PC-9 (cell line): Measurements from ENCODE around the gene SOCS6. TPM values are rescaled to one million over a fixed set of nuclear protein-coding genes. Genes with fewer than 3 reads are reported as not detected.

Experiments used
- BruUV-seq: library from RNA; stranded (reverse); fragments of 400-500 nt; replicated peaks from 2 replicates; lab custom pipeline; 2021; lab: Mats Ljungman, UMichigan
- CTCF ChIA-PET: fragments of 300-600 bp; sonication (Branson Sonifier 250); formaldehyde crosslinking; loops from one replicate; lab custom pipeline; 2022; ENCODE audit warnings: antibody characterized with exemption; lab: Charles Lee
- POLR2A ChIA-PET: fragments of 300-600 bp; sonication (Branson Sonifier 250); formaldehyde crosslinking; loops from one replicate; lab custom pipeline; 2022; ENCODE audit warnings: antibody characterized with exemption; ENCODE audit not compliant: unreplicated experiment; lab: Charles Lee
- DNase-seq, 2 experiments: peaks; one replicate each; pipeline versions ENCODE4 v3.0.0 to v3.0.0-alpha.2; 2015 to 2022; ENCODE audit warnings: mixed read lengths in 1 of 2
- H2AFZ ChIP-seq: fragments of 200-600 bp; sonication (generic); 2 replicates; pipeline ENCODE4 v1.8.1; 2017; ENCODE audit warnings: antibody characterized with exemption
- H3F3A ChIP-seq: fragments of 200-600 bp; sonication (generic); 2 replicates; pipeline ENCODE4 v1.8.1; 2017; ENCODE audit warnings: antibody characterized with exemption, mild to moderate bottlenecking, low read depth; ENCODE audit not compliant: insufficient read depth
- H3K27ac ChIP-seq: fragments of 200-600 bp; sonication (generic); 2 replicates; pipeline ENCODE4 v1.6.1; 2016; ENCODE audit warnings: mixed run types
- H3K27me3 ChIP-seq: fragments of 200-600 bp; sonication (generic); 2 replicates; pipeline ENCODE4 v1.6.1; 2016; ENCODE audit warnings: low read depth, mixed run types; ENCODE audit not compliant: insufficient read depth
- H3K36me3 ChIP-seq: fragments of 200-600 bp; sonication (generic); 2 replicates; pipeline ENCODE4 v1.6.1; 2016; ENCODE audit warnings: low read depth, mixed run types
- H3K4me1 ChIP-seq: fragments of 200-600 bp; sonication (generic); replicated peaks from 2 replicates; pipeline ENCODE4 v1.6.1; 2016; ENCODE audit warnings: mixed run types; ENCODE audit not compliant: insufficient read depth
- H3K4me2 ChIP-seq: fragments of 200-600 bp; sonication (generic); 2 replicates; pipeline ENCODE4 v1.6.1; 2017; ENCODE audit warnings: mixed run types
- H3K4me3 ChIP-seq: fragments of 200-600 bp; sonication (generic); 2 replicates; pipeline ENCODE4 v1.6.1; 2016; ENCODE audit warnings: mixed run types
- H3K79me2 ChIP-seq: fragments of 200-600 bp; sonication (generic); 2 replicates; pipeline ENCODE4 v1.6.1; 2017; ENCODE audit warnings: low read depth, mixed run types
- H3K9me2 ChIP-seq: fragments of 200-600 bp; sonication (generic); 2 replicates; pipeline ENCODE4 v1.8.1; 2017; ENCODE audit warnings: mild to moderate bottlenecking; ENCODE audit not compliant: insufficient read depth
- H3K9me3 ChIP-seq: fragments of 200-600 bp; sonication (generic); 2 replicates; pipeline ENCODE4 v1.8.1; 2016; ENCODE audit warnings: low read depth; ENCODE audit not compliant: insufficient read depth
- H4K20me1 ChIP-seq: fragments of 200-600 bp; sonication (generic); 2 replicates; pipeline ENCODE4 v1.8.1; 2017; ENCODE audit not compliant: insufficient read depth
- EZH2 ChIP-seq: fragments of 200-600 bp; sonication (generic); IDR thresholded peaks from 2 replicates; pipeline ENCODE4 v1.8.0; 2017; ENCODE audit warnings: antibody characterized with exemption, low read depth
- intact Hi-C: fragments of 100-400 bp; cut with micrococcal nuclease; formaldehyde crosslinking; loops from one replicate; pipeline ENCODE4 v1.10.0; 2022; ENCODE audit not compliant: unreplicated experiment
- total RNA-seq: library from RNA; stranded (reverse); gene quantifications from 2 replicates; pipeline ENCODE4 v1.2.3, GENCODE V29; 2021
- TF ChIP-seq, protein P1 (sequence below): fragments of 200-600 bp; sonication (generic); conservative IDR thresholded peaks from 2 replicates; pipeline ENCODE4 v1.6.1; 2017; ENCODE audit warnings: mixed run types, antibody characterized with exemption, mild to moderate bottlenecking, moderate library complexity

SOCS6 gene
- total RNA-seq, 1 experiment from 2014 or later, result 21.0 TPM

DNA sequence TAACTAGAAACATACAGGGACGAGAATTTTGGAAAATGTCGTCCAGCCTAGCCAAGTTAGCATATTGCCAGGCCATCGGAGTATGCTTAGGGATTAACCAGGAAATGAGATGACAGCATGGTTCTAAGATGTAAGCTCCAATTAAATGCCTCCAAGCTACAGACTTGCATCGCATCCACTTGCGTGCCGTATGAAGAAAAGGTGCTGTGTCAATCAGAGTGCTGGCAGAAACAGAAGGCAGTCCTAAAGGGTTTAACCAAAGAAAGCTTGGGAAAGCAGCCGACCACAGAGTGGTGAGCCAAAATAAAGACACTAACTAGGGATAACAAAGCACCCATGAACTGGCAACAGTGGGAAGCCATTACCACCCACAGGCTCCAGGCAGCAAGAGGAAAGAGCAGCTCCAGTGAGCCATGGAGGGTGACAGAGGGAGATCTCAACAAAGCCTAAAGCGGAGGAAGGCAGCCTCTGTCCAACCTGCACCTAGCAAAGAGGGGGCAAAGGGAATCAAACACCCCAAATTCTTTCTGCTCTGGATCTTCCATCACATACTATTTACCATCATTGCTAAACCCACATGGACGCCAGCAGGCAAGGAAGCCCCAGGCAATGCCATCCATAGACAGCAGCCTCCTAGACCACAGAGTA is 27.6 kb upstream of the SOCS6 start:
- H4K20me1 ChIP-seq, result no peaks in the 10 kb centered on the region
- no peak overlapping the region for H3K4me2 ChIP-seq
- TF ChIP-seq, protein P1, sequence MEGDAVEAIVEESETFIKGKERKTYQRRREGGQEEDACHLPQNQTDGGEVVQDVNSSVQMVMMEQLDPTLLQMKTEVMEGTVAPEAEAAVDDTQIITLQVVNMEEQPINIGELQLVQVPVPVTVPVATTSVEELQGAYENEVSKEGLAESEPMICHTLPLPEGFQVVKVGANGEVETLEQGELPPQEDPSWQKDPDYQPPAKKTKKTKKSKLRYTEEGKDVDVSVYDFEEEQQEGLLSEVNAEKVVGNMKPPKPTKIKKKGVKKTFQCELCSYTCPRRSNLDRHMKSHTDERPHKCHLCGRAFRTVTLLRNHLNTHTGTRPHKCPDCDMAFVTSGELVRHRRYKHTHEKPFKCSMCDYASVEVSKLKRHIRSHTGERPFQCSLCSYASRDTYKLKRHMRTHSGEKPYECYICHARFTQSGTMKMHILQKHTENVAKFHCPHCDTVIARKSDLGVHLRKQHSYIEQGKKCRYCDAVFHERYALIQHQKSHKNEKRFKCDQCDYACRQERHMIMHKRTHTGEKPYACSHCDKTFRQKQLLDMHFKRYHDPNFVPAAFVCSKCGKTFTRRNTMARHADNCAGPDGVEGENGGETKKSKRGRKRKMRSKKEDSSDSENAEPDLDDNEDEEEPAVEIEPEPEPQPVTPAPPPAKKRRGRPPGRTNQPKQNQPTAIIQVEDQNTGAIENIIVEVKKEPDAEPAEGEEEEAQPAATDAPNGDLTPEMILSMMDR, result no peak
- no peak for TF ChIP-seq EZH2
- BruUV-seq, result no TSS peak
- H2AFZ ChIP-seq, result no peak overlapping the region
- no peak overlapping the region for H3K4me3 ChIP-seq
- H3K27me3 ChIP-seq, result no peaks in the 10 kb centered on the region
- ChIA-PET POLR2A (no interaction called here), CTCF (no interaction called here)
- no peaks in the 10 kb centered on the region for H3K79me2 ChIP-seq
- DNase-seq, result no peak
- no peaks in the 10 kb centered on the region for H3K36me3 ChIP-seq
- no peaks in the 10 kb centered on the region for H3K9me3 ChIP-seq
- H3K4me1 ChIP-seq, result no peaks in the 10 kb centered on the region
- H3K9me2 ChIP-seq, result no peaks in the 10 kb centered on the region
- no peak overlapping the region for H3K27ac ChIP-seq
- intact Hi-C loops, result no loop called here
- H3F3A ChIP-seq, result no peaks in the 10 kb centered on the region

DNA sequence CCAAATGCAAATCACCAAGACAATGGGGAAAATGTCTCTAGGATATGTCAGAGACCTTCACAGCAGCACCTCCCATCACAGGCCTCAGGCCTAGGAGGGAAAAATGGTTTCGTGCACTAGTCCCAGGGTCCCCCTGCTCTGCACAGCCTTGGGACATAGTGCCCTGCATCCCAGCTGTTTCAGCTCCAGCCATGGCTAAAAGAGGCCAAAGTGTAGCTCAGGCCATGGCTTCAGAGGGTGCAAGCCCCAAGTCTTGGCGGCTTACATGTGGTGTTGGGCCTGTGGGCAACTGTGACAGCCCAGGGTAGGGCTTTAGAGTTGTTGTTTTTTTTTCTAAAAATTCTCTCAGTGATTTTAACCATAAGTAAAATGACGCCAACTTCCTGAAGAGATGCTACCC is 25.5 kb upstream of the SOCS6 start:
- no peaks in the 10 kb centered on the region for H3K27me3 ChIP-seq
- H3K4me2 ChIP-seq, result no peak overlapping the region
- H3K79me2 ChIP-seq, result no peaks in the 10 kb centered on the region
- intact Hi-C loops, result no loop called here
- no peaks in the 10 kb centered on the region for H3K36me3 ChIP-seq
- TF ChIP-seq EZH2, result no peak
- TF ChIP-seq, protein P1, result no peak
- H3F3A ChIP-seq, result no peaks in the 10 kb centered on the region
- no peak for DNase-seq
- ChIA-PET POLR2A (no interaction called here), CTCF (no interaction called here)
- no TSS peak for BruUV-seq
- no peak overlapping the region for H3K27ac ChIP-seq
- H3K4me1 ChIP-seq, result no peaks in the 10 kb centered on the region
- H4K20me1 ChIP-seq, result no peaks in the 10 kb centered on the region
- H2AFZ ChIP-seq, result no peak overlapping the region
- H3K9me2 ChIP-seq, result no peaks in the 10 kb centered on the region
- H3K9me3 ChIP-seq, result no peaks in the 10 kb centered on the region
- no peak overlapping the region for H3K4me3 ChIP-seq

DNA sequence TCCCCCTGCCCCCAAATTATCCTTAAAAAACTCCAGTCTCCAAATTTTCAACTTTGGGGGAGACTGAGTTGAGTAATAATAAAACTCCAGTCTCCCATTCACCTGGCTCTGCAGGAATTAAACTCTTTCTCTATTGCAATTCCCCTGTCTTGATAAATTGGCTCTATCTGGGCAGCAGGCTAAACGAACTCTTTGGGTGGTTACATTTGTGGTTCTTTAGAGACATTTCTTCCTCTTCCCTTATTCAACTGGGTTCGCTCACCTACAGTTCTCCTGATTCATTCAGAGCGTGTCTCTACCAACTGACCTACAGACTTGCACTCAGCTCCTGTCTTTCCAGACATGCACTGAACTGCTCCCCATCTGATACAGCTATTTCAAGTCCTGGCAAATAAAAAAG is 17.1 kb upstream of the SOCS6 start:
- peaks cover 2% of the 10 kb centered on the region; the same call in 1 of the 2 replicates for H3F3A ChIP-seq
- H4K20me1 ChIP-seq, result no peaks in the 10 kb centered on the region
- H3K4me1 ChIP-seq, result peaks cover 9% of the 10 kb centered on the region
- TF ChIP-seq, protein P1, result no peak
- TF ChIP-seq EZH2, result no peak
- ChIA-PET POLR2A (no interaction called here), CTCF (no interaction called here)
- intact Hi-C loops, result no loop called here
- no peak for DNase-seq
- no peaks in the 10 kb centered on the region for H3K79me2 ChIP-seq
- H3K9me3 ChIP-seq, result peaks cover 27% of the 10 kb centered on the region
- no peak overlapping the region for H3K4me2 ChIP-seq
- no peaks in the 10 kb centered on the region for H3K27me3 ChIP-seq
- no peak overlapping the region for H2AFZ ChIP-seq
- no TSS peak for BruUV-seq
- no peak overlapping the region for H3K4me3 ChIP-seq
- H3K27ac ChIP-seq, result no peak overlapping the region
- no peaks in the 10 kb centered on the region for H3K36me3 ChIP-seq
- no peaks in the 10 kb centered on the region for H3K9me2 ChIP-seq
